HG02970 (cell line): Measurements from ENCODE around the gene SNAP47.
"Not testable (repeated sequence)": the region's sequence is repeated elsewhere in the genome, so short reads cannot be mapped to it uniquely, and the experiment has no call there.

ENCODE experiments used
- ATAC-seq: cut with Tn5 transposase; IDR thresholded peaks from one replicate; pipeline ENCODE4 v1.9.1; 2021; ENCODE audit warnings: mild to moderate bottlenecking, moderate library complexity, moderate number of reproducible peaks; ENCODE audit not compliant: unreplicated experiment, low FRiP score

The SNAP47 gene, protein sequence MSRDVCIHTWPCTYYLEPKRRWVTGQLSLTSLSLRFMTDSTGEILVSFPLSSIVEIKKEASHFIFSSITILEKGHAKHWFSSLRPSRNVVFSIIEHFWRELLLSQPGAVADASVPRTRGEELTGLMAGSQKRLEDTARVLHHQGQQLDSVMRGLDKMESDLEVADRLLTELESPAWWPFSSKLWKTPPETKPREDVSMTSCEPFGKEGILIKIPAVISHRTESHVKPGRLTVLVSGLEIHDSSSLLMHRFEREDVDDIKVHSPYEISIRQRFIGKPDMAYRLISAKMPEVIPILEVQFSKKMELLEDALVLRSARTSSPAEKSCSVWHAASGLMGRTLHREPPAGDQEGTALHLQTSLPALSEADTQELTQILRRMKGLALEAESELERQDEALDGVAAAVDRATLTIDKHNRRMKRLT

DNA sequence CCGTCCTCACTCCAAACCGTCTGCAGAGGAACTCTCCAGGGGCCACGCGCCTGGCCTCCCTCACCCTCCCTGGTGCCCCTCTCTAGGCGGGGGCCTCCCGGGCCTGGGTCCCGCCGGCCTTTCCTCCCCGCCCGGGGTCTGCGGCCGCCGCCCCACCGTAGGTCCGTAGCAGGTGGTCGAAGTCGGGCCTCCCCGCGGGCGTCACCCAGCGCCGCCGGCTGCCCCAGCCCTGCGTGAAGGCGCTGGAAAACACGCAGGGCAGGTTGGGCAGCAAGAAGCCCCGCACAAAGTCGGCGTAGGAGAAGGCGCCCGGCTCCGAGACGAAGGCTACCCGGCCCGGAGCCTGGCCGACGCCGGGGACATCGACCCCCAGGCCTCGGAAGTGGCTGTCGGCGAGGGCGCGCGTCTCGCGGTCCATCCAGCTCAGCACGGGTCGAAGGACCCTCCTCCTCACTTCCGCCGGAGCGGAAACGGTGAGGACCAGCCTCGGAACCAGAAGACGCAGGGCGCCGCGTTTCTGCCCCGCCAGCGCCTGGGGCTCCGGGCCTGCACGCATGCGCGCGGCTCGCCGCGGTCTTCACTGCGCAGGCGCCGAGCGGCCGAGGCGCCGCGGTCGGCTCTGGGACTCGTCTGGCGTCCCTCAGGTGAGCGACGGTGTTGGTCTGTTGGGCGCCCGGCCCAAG is at the start of gene SNAP47, which contains the start of gene JMJD4:
TSS of gene SNAP47 (plus strand) at position 580 of the 683 bp plus-strand sequence. CDS start 12,302 bp downstream, outside the sequence.
TSS of gene JMJD4 (minus strand) at position 447 of the 683 bp plus-strand sequence. CDS start at position 418, 29 bp downstream.
- peak; percentile 97 for ATAC-seq

DNA sequence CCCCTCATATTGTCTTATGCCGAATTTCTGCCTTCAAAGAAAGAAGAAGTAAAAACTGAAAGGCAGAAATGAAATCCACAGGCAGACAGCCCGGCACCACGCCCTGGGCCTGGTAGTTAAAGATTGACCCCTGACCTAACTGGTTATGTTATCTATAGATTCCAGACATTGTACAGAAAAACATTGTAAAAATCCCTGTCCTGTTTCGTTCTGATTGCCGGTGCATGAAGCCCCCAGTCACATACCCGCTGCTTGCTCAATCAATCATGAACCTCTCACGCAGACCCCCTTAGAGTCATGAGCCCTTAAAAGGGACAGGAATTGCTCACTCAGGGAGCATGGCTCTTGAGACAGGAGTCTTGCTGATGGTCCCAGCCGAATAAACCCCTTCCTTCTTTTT is 49.4 kb upstream of the SNAP47 start:
- no peak for ATAC-seq

DNA sequence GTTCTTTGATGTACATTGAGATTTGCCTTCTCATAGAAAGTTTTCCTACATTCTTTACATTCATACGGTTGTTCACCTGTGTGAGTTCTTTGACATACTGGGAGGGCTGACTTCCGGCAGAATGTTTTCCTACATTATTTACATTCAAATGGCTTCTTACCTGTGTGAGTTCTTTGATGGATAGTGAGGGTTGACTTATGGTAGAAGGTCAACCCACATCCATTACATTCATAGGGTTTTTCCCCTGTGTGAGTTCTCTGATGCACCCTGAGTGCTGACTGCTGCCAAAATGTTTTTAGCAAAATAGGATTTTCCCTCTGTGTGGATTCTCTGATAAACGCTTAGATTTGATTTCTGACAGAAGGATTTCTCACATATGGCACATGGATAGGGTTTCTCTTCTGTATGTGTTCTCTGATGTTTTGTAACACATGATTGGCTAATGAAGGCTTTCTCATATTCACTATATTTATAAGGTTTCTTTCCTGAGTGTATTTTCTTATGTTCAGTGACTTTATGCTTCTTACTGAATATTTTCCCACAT is 37.8 kb upstream of the SNAP47 start:
- ATAC-seq: no peak

DNA sequence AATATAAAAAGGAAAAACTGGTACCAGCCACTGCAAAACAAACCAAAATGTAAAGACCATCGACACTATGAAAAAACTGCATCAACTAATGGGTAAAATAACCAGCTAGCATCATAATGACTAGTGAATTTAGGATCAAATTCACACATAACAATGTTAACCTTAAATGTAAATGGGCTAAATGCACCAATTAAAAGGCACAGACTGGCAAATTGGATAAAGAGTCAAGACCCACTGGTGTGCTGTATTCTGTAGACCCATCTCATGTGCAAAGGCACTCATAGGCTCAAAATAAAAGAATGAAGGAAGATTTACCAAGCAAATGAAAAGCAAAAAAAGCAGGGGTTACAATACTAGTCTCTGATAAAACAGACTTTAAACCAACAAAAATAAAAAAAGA is 33.6 kb upstream of the SNAP47 start:
- ATAC-seq: not testable (repeated sequence)

DNA sequence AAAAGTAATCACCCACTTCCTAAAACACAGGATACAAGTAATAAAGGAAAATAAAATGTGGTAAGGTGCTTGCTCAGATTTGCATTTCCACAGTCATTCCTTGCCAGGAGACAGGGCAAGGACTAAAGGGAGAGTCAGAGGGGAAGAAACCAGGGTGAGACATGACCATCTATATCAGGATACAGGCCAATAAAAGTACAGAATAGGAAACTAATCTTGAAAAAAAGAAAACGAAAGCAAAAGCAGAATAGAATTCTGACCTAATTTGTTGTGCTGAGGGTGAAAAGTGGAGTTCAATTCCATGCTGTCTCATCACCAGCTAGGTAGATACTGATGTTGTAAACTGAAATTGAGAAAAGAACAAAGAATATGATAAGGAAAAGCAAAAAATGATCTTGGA is 27.4 kb upstream of the SNAP47 start:
- ATAC-seq: no peak

DNA sequence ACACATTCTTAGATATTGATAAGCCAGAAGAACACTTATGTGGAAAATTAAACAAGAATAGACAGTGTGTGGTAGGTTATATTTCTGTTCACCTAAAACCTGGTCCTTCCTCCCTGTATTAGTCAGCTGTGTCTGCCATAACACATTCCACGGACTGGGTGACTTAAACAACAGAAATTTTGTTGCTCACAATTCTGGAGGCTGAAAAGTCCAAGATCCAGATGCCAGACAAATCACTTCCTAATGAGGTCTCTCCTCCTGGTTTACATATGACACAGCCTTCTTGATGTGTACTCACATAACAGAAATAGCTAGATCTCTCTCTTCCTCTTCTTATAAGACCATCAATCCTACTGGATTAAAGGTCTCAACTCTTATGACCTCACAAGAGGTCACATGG is 25.8 kb upstream of the SNAP47 start:
- ATAC-seq: no peak

DNA sequence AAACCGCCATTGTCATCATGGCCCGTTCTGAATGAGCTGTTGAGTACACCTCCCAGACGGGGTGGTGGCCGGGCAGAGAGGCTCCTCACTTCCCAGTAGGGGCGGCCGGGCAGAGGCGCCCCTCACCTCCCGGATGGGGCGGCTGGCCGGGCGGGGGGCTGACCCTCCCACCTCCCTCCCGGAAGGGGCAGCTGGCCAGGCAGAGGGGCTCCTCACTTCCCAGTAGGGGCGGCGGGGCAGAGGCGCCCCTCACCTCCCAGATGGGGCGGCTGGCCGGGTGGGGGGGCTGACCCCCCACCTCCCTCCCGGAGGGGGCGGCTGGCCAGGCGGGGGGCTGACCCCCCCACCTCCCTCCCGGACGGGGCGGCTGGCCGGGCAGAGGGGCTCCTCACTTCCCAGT is 24.8 kb upstream of the SNAP47 start:
- not testable (repeated sequence) for ATAC-seq

DNA sequence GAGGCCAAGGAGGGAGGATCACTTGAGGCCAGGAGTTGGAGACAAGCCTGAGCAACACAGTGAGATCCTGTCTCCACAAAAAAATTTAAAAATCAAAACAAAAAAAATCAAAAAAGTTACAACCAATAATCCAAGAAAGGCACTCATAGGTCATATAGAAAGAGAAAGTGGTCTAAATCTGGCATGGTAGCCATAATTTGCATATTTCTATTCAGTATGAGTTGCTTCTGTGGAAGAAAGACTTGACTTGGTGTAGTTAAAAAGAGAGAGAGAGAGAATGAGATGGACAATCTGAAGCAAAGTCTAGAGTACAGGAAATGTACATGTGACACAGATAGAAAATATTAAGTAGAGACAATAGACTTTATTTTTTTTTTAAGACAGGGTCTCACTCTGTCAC is 22.6 kb upstream of the SNAP47 start:
- ATAC-seq: no peak

DNA sequence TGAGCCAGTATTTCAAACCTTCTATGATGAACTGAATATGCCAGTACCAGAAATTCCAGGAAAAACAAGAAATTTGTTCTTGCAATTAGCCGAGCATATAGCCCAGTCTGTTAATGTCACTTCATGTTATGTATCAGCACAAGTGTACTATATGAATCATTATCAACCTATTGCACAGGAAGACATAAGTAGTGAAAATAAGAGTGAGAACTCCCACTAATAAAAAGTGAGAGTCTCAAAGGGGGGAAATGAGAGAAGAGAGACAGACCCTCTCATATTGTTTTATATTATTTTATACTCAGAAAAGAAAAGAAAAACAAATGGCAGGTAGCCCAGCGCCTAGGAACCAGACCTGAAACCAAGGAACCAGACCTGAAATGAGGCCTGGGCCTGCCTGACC is 16.3 kb upstream of the SNAP47 start:
- ATAC-seq: no peak

DNA sequence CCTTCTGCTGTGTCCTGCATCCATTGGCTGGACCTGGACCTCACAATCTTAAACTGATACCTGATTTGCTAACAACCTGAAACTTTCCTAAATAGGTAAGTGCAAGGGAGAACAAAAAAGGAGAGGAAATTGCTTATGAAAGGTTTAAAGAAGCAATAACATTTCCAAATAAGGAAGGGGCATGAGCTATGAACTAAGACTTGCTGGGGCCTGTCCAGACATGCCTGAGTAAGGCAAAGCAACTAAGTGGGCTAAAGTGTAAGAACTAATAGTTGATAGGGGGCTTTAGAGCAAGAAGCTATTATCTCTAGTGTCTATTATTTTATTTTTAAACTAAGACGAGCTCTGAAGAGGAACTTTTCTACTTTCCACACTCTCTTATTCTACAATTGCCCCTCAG is 11.8 kb upstream of the SNAP47 start:
- ATAC-seq: no peak

DNA sequence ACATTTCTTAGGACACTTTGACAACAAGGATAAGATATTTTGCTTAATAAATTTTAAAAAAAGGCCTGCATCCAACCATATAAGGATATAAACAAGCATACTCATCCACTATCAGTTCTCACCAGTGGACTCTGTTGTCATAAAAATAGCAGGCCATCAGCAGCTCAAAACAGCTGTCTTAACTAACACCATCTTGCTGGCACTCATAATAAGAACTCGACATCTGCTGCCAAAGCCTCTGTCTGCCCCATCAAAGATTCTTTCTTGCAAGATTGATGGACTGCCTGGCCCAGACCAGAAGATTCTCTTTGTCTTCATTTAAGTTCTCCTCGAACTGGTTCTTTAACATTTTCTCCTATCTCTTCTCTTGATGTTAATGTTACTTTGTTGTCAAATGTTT is 10.2 kb upstream of the SNAP47 start:
- no peak for ATAC-seq

DNA sequence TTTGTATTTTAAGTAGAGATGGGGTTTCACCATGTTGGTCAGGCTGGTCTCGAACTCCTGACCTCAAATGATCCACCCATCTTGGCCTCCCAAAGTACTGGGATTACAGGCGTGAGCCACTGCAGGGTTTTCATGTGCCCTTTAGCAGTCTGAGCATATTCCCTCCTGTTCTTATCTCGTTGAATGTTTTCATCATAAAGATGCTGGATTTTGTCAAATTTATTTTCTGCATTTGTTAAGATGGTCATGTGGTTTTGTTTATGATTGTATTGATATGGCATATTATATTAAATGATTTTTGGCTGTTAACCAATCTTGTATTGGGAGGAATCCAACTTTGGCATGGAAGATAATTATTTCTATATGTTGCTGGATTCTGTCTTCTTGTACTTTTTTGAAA is 8.9 kb upstream of the SNAP47 start:
- ATAC-seq: no peak

DNA sequence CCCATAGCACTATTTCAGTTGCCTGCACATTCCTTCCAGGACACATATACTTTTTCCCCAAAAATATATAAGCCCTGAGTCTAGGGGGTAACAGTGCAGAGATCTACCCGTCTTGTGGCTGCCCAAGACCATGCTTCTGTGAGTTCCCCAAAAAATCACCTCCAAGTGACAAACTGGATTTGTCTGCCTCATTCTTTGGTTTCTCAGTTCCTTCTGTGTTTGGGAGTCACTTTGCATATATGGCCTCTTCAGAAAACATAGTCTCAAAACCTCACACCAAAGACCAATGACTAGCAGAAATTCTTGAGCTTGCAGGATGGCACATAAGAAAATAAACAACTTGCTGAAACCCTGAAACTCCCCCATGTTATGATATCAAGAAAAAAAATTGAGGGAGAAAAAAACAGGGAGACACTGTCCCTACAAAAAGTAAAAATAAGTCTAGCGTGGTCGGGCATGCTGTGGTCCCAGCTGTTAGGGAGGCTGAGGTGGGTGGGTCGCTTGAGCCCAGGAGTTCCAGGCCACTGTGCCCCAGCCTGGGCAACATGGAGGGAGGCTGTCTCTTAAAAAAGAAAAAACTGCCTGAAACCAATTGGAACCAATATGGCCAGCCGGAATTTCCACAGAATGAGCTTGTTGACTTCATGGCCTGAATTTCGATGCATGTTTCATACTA is 8.2 kb upstream of the SNAP47 start:
- ATAC-seq: no peak

DNA sequence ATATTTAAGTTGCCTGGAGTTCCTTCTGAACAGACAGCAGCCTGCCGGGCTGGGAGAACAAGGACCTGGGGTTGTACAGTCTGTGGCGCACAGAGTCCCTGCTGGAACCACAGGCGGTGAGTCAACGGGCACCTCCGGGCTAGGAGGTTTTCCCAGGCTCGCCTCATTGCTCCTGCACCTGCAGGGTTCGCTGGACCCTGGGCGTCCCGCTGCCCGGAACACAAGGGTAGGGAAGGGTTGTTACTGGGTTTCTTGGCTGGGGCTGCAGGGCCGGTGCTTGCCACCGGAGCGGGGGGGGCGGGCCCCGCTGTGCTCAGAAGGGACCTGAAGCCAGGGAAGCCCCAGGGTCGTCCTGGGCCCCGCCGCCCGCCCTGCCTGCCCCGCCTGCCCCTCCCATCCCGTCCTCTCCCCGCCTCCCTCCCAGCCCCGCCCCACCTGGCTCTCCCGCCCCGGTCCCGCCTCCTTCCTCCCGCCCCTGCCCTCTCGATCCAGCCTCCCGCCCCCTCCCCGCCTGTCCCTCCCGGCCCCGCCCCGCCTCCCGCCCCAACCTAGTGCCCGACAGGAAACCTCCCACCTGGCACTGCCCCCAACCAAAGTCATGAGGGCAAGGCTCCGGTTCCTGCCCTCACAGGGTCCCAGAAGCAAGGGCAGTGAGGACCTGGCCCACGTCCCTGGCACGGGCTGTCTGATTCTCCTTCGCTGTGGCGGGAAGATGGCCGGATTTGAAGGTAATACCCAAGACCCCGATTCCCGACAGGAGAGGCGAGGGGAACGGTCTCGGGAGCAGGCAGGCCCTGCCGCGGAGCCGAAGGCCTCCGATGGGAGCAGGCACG is 7.0 kb upstream of the SNAP47 start:
- ATAC-seq: no peak

DNA sequence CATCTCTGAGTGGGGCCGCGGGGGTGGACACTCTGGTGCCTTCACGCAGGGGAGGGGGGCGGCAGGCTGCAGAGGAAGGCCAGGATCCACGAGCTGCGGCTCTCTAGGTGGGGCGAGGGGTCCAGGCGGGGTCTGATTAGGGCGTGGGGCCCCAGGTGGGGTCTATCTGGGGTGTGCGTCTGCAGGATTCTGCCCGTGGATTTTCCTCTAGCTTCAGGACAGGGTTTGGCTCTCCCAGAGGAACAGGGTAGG is 6.4 kb upstream of the SNAP47 start:
- ATAC-seq: no peak

DNA sequence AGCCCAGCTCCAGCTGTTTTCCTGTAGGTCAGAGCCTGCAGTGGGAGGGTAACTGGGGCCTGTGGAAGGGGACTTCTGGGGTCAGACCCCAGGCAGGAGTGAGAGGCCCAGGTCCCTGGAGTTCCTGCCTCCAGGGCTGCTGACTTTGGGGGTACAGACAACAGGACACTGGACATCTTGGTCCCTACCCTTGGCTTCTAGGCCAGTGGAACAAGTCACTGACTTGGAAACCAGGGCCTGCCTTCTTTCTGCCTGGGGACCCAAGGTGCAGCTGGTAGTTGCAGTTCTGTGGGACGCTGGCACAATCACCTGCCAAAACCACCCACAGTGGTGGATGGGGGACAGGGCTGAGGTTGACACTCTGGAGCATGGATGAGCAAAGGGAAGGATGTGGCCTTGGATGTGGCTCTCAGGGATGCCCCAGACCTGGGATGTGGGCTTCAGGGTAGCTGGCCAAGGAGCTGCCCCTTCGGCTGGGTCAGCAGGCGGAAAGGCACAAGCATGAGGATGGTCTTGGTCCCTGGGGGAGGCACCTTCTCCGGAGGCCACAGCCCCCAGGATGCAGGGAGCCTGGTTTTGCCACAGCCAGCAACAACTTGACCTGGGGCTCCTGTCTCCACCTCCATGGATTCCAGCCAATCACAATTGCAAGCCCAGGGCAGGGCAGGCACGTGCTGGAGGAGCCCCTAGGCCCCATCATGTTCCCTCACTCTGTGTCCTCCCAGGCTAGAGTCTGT is 5.9 kb upstream of the SNAP47 start:
- no peak for ATAC-seq

DNA sequence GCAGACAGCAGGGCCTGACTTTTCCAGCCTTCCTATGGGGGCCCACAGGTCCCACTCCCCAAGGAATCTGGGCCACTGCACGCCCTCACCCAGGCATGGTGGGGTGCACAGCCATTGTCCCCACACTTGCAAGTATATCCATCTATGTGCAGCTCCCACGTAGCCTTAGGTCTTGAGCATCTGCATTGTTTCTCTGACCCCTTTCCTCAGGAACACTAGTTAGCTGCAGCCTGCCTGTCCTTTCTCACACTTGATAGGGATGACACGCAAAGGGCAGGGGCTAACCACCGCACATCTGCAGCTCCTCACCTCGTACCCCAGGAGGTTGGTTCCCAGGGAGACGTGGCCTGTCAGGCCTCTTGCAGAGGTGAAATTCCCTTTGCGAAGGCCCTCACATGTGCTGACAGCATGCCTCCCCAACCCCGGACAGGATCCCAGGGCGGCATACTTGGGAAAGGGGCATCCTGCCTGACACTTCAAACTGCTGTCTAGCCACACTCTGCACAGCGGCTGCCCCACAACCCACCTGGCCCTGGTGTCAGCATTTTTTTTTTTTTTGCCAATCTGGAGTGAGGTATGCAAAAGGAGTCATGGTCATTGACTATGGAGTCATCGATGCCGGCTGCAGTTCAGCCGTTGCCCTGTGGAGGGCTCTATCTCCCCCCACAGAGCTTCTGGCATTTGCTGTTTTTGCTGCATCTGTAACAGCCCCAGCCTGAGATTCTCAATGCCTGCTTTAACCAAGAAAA is 5.2 kb upstream of the SNAP47 start:
- no peak for ATAC-seq

DNA sequence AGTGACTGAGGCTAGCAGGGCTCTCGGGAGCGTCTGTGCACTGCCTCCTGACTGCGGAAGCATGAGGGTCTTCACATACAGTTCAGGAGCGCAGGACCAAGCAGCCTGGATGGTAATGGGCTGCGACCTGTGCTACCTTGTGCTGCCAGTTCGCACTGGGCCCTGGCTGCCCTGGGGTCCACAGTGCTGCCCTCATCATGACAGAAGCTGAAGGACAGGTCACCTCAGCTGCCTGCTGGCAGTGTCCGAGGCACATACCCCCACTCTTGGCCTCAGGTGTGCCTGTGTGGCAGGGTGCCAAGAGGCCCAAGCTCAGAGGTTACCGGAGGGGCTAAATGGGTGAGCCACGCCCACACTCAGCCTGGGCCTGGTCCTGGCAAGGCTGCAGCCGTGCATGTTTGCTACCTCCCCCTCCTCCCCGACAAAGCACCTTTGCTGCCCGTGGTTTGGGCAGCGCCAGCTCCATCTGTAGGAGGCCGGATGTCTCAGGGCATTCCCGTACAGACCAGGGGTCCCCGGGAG is 4.5 kb upstream of the SNAP47 start:
- ATAC-seq: no peak

DNA sequence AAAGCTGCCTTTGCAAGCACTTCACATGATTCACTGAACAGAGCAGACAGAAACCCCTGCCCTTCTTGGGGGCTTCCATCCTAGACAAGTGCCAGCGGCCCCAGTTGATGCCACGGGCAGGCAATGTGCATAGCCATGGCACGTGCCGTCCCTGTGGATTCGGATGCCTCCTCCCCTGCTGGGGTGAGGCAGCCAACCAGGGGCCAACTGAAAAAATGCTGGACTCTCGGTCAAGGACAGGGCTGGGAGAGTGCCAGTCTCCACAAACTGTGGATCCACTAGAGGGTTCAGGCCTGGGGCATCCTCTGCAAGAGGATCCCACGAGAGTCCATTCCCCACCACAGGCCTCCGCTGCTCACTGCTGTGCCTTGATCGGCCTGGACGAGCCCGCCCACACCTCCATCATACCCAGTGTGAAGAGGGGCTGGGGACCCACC is 4.0 kb upstream of the SNAP47 start:
- ATAC-seq: no peak
